SK-MEL-5 (cell line): ENCODE measurements around the gene GARIN5A. TPM values are rescaled to one million over a fixed set of nuclear protein-coding genes. Genes with fewer than 3 reads are reported as not detected.

Source experiments
- DNase-seq: peaks from one replicate; pipeline ENCODE4 v3.0.0-alpha.2; 2016; ENCODE audit warnings: low read depth, low spot score
- in situ Hi-C: cut with HindIII; loops from 2 replicates; pipeline ENCODE4 v1.10.0; 2016; ENCODE audit warnings: low sequenced_read_pairs, high pct_unique_total_duplicates, low pct_unique_long_range_greater_than_20kb
- total RNA-seq: library from RNA; depleted of rRNA; stranded (reverse); fragments of >200 nt; shearing (Covaris generic); gene quantifications from 2 replicates; pipeline ENCODE4 v1.2.3, GENCODE V29; 2014

GARIN5A gene
- total RNA-seq, 1 experiment from 2014 or later = 0.29 TPM

- DNase-seq = no peak
- in situ Hi-C loops = no loop called here
These were observed 17.8 kb upstream of the GARIN5A start for GRCh38 chr19:50494186-50495019.

- no peak for DNase-seq
- in situ Hi-C loops = no loop called here
These were observed 16.5 kb upstream of the GARIN5A start for GRCh38 chr19:50493171-50493570.

GRCh38 chr19:50492303-50493052 lies 15.8 kb upstream of the GARIN5A start:
- in situ Hi-C loops = no loop called here
- no peak for DNase-seq

GRCh38 chr19:50490991-50491472 lies 14.4 kb upstream of the GARIN5A start:
- DNase-seq = no peak
- in situ Hi-C loops = no loop called here

GRCh38 chr19:50490411-50490811 lies 13.8 kb upstream of the GARIN5A start:
- DNase-seq = no peak
- in situ Hi-C loops = no loop called here

- no peak for DNase-seq
- in situ Hi-C loops = no loop called here
These were observed 12.9 kb upstream of the GARIN5A start for GRCh38 chr19:50489461-50490011.

- in situ Hi-C loops = no loop called here
- DNase-seq = no peak
These were observed 11.9 kb upstream of the GARIN5A start for GRCh38 chr19:50488389-50489194.

- in situ Hi-C loops = no loop called here
- peak; percentile 69 for DNase-seq
These were observed 10.3 kb upstream of the GARIN5A start for GRCh38 chr19:50486823-50487515.

GRCh38 chr19:50485284-50485955 lies 8.8 kb upstream of the GARIN5A start:
- DNase-seq = no peak
- in situ Hi-C loops = no loop called here

GRCh38 chr19:50482916-50483315 lies 6.3 kb upstream of the GARIN5A start:
- no peak for DNase-seq
- in situ Hi-C loops = no loop called here

- in situ Hi-C loops = no loop called here
- no peak for DNase-seq
These were observed 5.7 kb upstream of the GARIN5A start for GRCh38 chr19:50482271-50482855.

- in situ Hi-C loops = no loop called here
These were observed 4.9 kb upstream of the GARIN5A start for GRCh38 chr19:50481351-50482149.

GRCh38 chr19:50480281-50481111 lies 3.8 kb upstream of the GARIN5A start:
- in situ Hi-C loops = no loop called here

More at GRCh38 chr19:50481351-50482149, 4.9 kb upstream of the GARIN5A start:
- no peak for DNase-seq

GRCh38 chr19:50479761-50480251 lies 3.2 kb upstream of the GARIN5A start:
- in situ Hi-C loops = no loop called here

More at GRCh38 chr19:50480281-50481111, 3.8 kb upstream of the GARIN5A start:
- DNase-seq = no peak

More at GRCh38 chr19:50479761-50480251, 3.2 kb upstream of the GARIN5A start:
- no peak for DNase-seq
